Tibial nerve (tissue), 4 donors: ENCODE data around the gene DPP9.

Experiments used
- CTCF ChIP-seq, 5 experiments: fragments of 200-600 bp in 3 of 5; fragments of 450-650 bp in 2 of 5; sonication (generic) in 3 of 5; IDR thresholded peaks; one replicate each; pipeline ENCODE4 v1.5.1; 2016 to 2019; ENCODE audit warnings: antibody characterized with exemption in 5 of 5, mild to moderate bottlenecking in 3 of 5, moderate library complexity in 2 of 5
- EP300 ChIP-seq, 2 donors: sonication (generic); formaldehyde crosslinking; IDR thresholded peaks; one replicate each; pipeline ENCODE4 v1.6.1; 2017; ENCODE audit warnings: antibody characterized with exemption in 2 of 2, mild to moderate bottlenecking in 1 of 2
- POLR2A ChIP-seq, 2 donors: fragments of 450-650 bp; IDR thresholded peaks; one replicate each; pipeline ENCODE4 v1.6.1; 2017; ENCODE audit warnings: antibody characterized with exemption in 2 of 2, mild to moderate bottlenecking in 2 of 2, moderate library complexity in 2 of 2

- TF ChIP-seq CTCF (IDR thresholded peaks at IDR 0.05) (no peak), POLR2A (IDR thresholded peaks at IDR 0.05) (no peak), EP300 (IDR thresholded peaks at IDR 0.05) (no peak)
Observed at GRCh38 chr19:4662812-4663211, 60.8 kb downstream of the DPP9 start.
